ENCODE measurements around the gene KCNIP2.

KCNIP2 gene

GRCh38 chr10:101886521-101887312 lies 43.1 kb upstream of the KCNIP2 start:
- TF ChIP-seq CTCF (IDR thresholded peaks at IDR 0.05; ENCODE audit: insufficient read depth, low read depth, low read length, missing control alignments): no peak
- DNase-seq (ENCODE audit: low read depth): no peak
- H3K4me3 ChIP-seq (ENCODE audit: low read depth, low read length): no peak overlapping the region

- no peak overlapping the region for H3K4me3 ChIP-seq (ENCODE audit: low read depth, low read length)
- TF ChIP-seq CTCF (IDR thresholded peaks at IDR 0.05; ENCODE audit: insufficient read depth, low read depth, low read length, missing control alignments): no peak
- DNase-seq (ENCODE audit: low read depth): no peak
Observed at GRCh38 chr10:101881036-101881774, 37.6 kb upstream of the KCNIP2 start.

- no peak overlapping the region for H3K4me3 ChIP-seq (ENCODE audit: low read depth, low read length)
- no peak for TF ChIP-seq CTCF (IDR thresholded peaks at IDR 0.05; ENCODE audit: insufficient read depth, low read depth, low read length, missing control alignments)
- DNase-seq (ENCODE audit: low read depth): no peak
Observed at GRCh38 chr10:101880232-101880573, 36.6 kb upstream of the KCNIP2 start.

GRCh38 chr10:101879456-101880231 lies 36.0 kb upstream of the KCNIP2 start:
- no peak for DNase-seq (ENCODE audit: low read depth)
- TF ChIP-seq CTCF (IDR thresholded peaks at IDR 0.05; ENCODE audit: insufficient read depth, low read depth, low read length, missing control alignments): no peak
- no peak overlapping the region for H3K4me3 ChIP-seq (ENCODE audit: low read depth, low read length)

- H3K4me3 ChIP-seq (ENCODE audit: low read depth, low read length): no peak overlapping the region
- no peak for DNase-seq (ENCODE audit: low read depth)
- TF ChIP-seq CTCF (IDR thresholded peaks at IDR 0.05; ENCODE audit: insufficient read depth, low read depth, low read length, missing control alignments): no peak
Observed at GRCh38 chr10:101878869-101879268, 35.3 kb upstream of the KCNIP2 start.

- no peak for DNase-seq (ENCODE audit: low read depth)
- no peak overlapping the region for H3K4me3 ChIP-seq (ENCODE audit: low read depth, low read length)
- TF ChIP-seq CTCF (IDR thresholded peaks at IDR 0.05; ENCODE audit: insufficient read depth, low read depth, low read length, missing control alignments): no peak
Observed at GRCh38 chr10:101875068-101875688, 31.6 kb upstream of the KCNIP2 start.
